ENCODE results near the gene MYL7.

The MYL7 gene

GRCh38 chr7:44148961-44149536 is 7.9 kb upstream of the MYL7 start:
- Histone ChIP-seq H3K36me3 (ENCODE audit: control insufficient read depth, insufficient read depth, low read length) (no peaks in the 10 kb centered on the region), H3K27me3 (ENCODE audit: control insufficient read depth, insufficient read depth, low read length) (peaks cover 25% of the 10 kb centered on the region), H3K9me3 (ENCODE audit: control insufficient read depth, insufficient read depth, low read length) (no peaks in the 10 kb centered on the region), H3K9ac (ENCODE audit: low read depth, low read length) (no peak overlapping the region), H3K27ac (ENCODE audit: low read depth, low read length) (no peak overlapping the region), H3K4me3 (ENCODE audit: low read depth, low read length) (no peak overlapping the region), H3K4me1 (ENCODE audit: control insufficient read depth, insufficient read depth, low read length) (peaks cover 10% of the 10 kb centered on the region; the same call in 1 of the 2 replicates)

- Histone ChIP-seq H3K27me3 (ENCODE audit: control insufficient read depth, insufficient read depth, low read length) (peaks cover 27% of the 10 kb centered on the region), H3K27ac (ENCODE audit: low read depth, low read length) (no peak overlapping the region), H3K36me3 (ENCODE audit: control insufficient read depth, insufficient read depth, low read length) (no peaks in the 10 kb centered on the region), H3K4me1 (ENCODE audit: control insufficient read depth, insufficient read depth, low read length) (peaks cover 10% of the 10 kb centered on the region; the same call in 1 of the 2 replicates), H3K4me3 (ENCODE audit: low read depth, low read length) (no peak overlapping the region), H3K9ac (ENCODE audit: low read depth, low read length) (no peak overlapping the region), H3K9me3 (ENCODE audit: control insufficient read depth, insufficient read depth, low read length) (no peaks in the 10 kb centered on the region)
Observed at GRCh38 chr7:44148166-44148565, 7.0 kb upstream of the MYL7 start.

- peaks cover 10% of the 10 kb centered on the region; the same call in 1 of the 2 replicates for H3K4me1 ChIP-seq (ENCODE audit: control insufficient read depth, insufficient read depth, low read length)
- H3K9me3 ChIP-seq (ENCODE audit: control insufficient read depth, insufficient read depth, low read length) = no peaks in the 10 kb centered on the region
- H3K36me3 ChIP-seq (ENCODE audit: control insufficient read depth, insufficient read depth, low read length) = no peaks in the 10 kb centered on the region
- H3K4me3 ChIP-seq (ENCODE audit: low read depth, low read length) = no peak overlapping the region
- peaks cover 27% of the 10 kb centered on the region for H3K27me3 ChIP-seq (ENCODE audit: control insufficient read depth, insufficient read depth, low read length)
- H3K27ac ChIP-seq (ENCODE audit: low read depth, low read length) = no peak overlapping the region
- H3K9ac ChIP-seq (ENCODE audit: low read depth, low read length) = no peak overlapping the region
Observed at GRCh38 chr7:44147026-44147991, 6.2 kb upstream of the MYL7 start.

GRCh38 chr7:44145969-44146911 is 5.1 kb upstream of the MYL7 start:
- Histone ChIP-seq H3K4me3 (ENCODE audit: low read depth, low read length) (peak overlapping the region; percentile 64), H3K9ac (ENCODE audit: low read depth, low read length) (no peak overlapping the region), H3K4me1 (ENCODE audit: control insufficient read depth, insufficient read depth, low read length) (peaks cover 10% of the 10 kb centered on the region; the same call in 1 of the 2 replicates)

GRCh38 chr7:44145479-44145968 is 4.4 kb upstream of the MYL7 start:
- Histone ChIP-seq H3K4me3 (ENCODE audit: low read depth, low read length) (peak overlapping the region; percentile 64), H3K9ac (ENCODE audit: low read depth, low read length) (no peak overlapping the region), H3K4me1 (ENCODE audit: control insufficient read depth, insufficient read depth, low read length) (peaks cover 10% of the 10 kb centered on the region; the same call in 1 of the 2 replicates), H3K27ac (ENCODE audit: low read depth, low read length) (no peak overlapping the region), H3K27me3 (ENCODE audit: control insufficient read depth, insufficient read depth, low read length) (peaks cover 27% of the 10 kb centered on the region), H3K36me3 (ENCODE audit: control insufficient read depth, insufficient read depth, low read length) (no peaks in the 10 kb centered on the region), H3K9me3 (ENCODE audit: control insufficient read depth, insufficient read depth, low read length) (no peaks in the 10 kb centered on the region)

More at GRCh38 chr7:44145969-44146911, 5.1 kb upstream of the MYL7 start:
- H3K27ac ChIP-seq (ENCODE audit: low read depth, low read length) = no peak overlapping the region
- no peaks in the 10 kb centered on the region for H3K36me3 ChIP-seq (ENCODE audit: control insufficient read depth, insufficient read depth, low read length)
- peaks cover 27% of the 10 kb centered on the region for H3K27me3 ChIP-seq (ENCODE audit: control insufficient read depth, insufficient read depth, low read length)
- H3K9me3 ChIP-seq (ENCODE audit: control insufficient read depth, insufficient read depth, low read length) = no peaks in the 10 kb centered on the region

DNA sequence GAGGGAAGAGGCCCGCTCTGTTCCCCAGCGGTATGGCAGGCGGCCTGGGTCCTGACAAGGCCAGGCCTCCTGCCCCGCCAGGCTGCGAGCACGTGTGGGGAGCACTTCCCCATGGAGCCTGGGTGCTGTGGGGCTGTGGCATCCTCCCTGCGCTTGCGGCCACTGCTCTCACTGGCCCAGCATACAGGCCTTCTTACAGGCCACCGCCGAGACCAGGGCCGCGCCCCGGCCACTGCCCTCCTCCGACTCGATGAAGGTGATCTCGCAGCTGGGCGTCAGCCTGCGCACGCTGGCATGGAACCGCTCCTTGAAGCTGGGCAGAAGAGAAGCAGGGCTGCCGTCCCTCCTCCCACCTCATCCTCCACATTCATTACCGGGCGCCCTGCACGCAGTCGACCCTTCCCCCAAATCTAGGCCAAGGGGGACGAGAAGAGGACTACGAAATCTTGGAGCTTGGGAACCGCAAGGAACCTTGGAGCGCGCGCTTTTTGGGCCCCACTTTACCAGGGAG is 3.9 kb upstream of the MYL7 start:
- no peak overlapping the region for H3K9ac ChIP-seq (ENCODE audit: low read depth, low read length)
- peak overlapping the region; percentile 64 for H3K4me3 ChIP-seq (ENCODE audit: low read depth, low read length)
- peaks cover 10% of the 10 kb centered on the region; the same call in 1 of the 2 replicates for H3K4me1 ChIP-seq (ENCODE audit: control insufficient read depth, insufficient read depth, low read length)
- peaks cover 27% of the 10 kb centered on the region for H3K27me3 ChIP-seq (ENCODE audit: control insufficient read depth, insufficient read depth, low read length)
- H3K27ac ChIP-seq (ENCODE audit: low read depth, low read length) = no peak overlapping the region
- H3K9me3 ChIP-seq (ENCODE audit: control insufficient read depth, insufficient read depth, low read length) = no peaks in the 10 kb centered on the region
- H3K36me3 ChIP-seq (ENCODE audit: control insufficient read depth, insufficient read depth, low read length) = no peaks in the 10 kb centered on the region

DNA sequence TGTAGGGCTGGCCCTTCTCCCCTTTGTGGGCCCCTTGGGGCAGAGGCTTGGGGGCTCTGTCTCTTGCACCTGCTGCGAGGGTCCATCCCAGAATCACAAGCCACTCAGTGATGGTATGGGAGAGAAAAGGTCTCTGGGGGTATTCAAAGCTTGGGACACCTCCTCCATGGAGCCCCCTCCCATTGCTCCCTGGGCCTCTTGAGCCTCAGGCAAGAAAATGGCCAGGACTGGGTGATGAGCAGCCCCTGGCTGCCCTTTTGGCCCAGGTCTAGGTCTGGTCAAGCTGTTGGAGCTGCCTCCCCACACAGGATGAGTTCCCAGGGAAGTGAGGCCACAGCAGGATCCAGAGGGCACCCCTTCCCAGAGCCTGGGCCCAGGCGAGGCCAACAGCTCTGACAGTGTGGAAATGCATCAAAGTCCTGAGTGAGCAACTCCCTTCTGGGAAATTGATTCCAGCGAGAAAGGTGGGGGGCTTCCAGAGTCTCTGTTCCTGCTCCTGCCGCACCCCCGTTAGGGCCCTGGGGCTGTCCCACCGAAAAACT is 3.4 kb upstream of the MYL7 start:
- Histone ChIP-seq H3K4me1 (ENCODE audit: control insufficient read depth, insufficient read depth, low read length) (peaks cover 10% of the 10 kb centered on the region; the same call in 1 of the 2 replicates), H3K9me3 (ENCODE audit: control insufficient read depth, insufficient read depth, low read length) (no peaks in the 10 kb centered on the region), H3K36me3 (ENCODE audit: control insufficient read depth, insufficient read depth, low read length) (no peaks in the 10 kb centered on the region), H3K27ac (ENCODE audit: low read depth, low read length) (no peak overlapping the region), H3K4me3 (ENCODE audit: low read depth, low read length) (no peak overlapping the region), H3K9ac (ENCODE audit: low read depth, low read length) (no peak overlapping the region), H3K27me3 (ENCODE audit: control insufficient read depth, insufficient read depth, low read length) (peaks cover 27% of the 10 kb centered on the region)

- no peak overlapping the region for H3K9ac ChIP-seq (ENCODE audit: low read depth, low read length)
- no peak overlapping the region for H3K4me3 ChIP-seq (ENCODE audit: low read depth, low read length)
- H3K36me3 ChIP-seq (ENCODE audit: control insufficient read depth, insufficient read depth, low read length) = no peaks in the 10 kb centered on the region
- H3K27ac ChIP-seq (ENCODE audit: low read depth, low read length) = no peak overlapping the region
- peaks cover 10% of the 10 kb centered on the region; the same call in 1 of the 2 replicates for H3K4me1 ChIP-seq (ENCODE audit: control insufficient read depth, insufficient read depth, low read length)
- H3K27me3 ChIP-seq (ENCODE audit: control insufficient read depth, insufficient read depth, low read length) = peaks cover 27% of the 10 kb centered on the region
- no peaks in the 10 kb centered on the region for H3K9me3 ChIP-seq (ENCODE audit: control insufficient read depth, insufficient read depth, low read length)
Observed at GRCh38 chr7:44143646-44144250, 2.6 kb upstream of the MYL7 start.

- Histone ChIP-seq H3K27ac (ENCODE audit: low read depth, low read length) (no peak overlapping the region), H3K9ac (ENCODE audit: low read depth, low read length) (no peak overlapping the region), H3K9me3 (ENCODE audit: control insufficient read depth, insufficient read depth, low read length) (no peaks in the 10 kb centered on the region), H3K27me3 (ENCODE audit: control insufficient read depth, insufficient read depth, low read length) (peaks cover 27% of the 10 kb centered on the region), H3K4me3 (ENCODE audit: low read depth, low read length) (no peak overlapping the region), H3K4me1 (ENCODE audit: control insufficient read depth, insufficient read depth, low read length) (peaks cover 5% of the 10 kb centered on the region; the same call in 1 of the 2 replicates), H3K36me3 (ENCODE audit: control insufficient read depth, insufficient read depth, low read length) (no peaks in the 10 kb centered on the region)
Observed at GRCh38 chr7:44142028-44142427, 896 bp upstream of the MYL7 start.

DNA sequence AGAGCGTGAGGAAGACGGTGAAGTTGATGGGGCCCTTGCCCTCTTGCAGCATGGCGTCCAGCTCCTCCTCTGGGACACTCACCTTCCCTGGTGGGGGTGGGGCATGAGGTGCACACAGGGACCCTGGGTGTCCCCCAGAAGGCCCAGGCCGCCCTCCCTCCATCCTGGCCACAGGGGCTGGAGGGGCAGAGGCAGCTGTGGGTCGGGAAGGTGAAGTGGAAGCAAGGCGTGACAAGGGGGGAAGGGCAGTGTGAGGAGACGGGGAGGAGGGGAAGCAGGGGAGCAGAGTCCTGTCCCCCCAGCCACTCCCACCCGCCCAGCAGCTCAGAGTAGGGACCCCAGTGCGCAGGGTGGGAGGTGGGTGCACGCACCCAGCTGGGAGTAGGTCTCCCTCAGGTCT is 791 bp downstream of the MYL7 start:
- Histone ChIP-seq H3K27me3 (ENCODE audit: control insufficient read depth, insufficient read depth, low read length) (peaks cover 16% of the 10 kb centered on the region), H3K9me3 (ENCODE audit: control insufficient read depth, insufficient read depth, low read length) (no peaks in the 10 kb centered on the region), H3K27ac (ENCODE audit: low read depth, low read length) (no peak overlapping the region), H3K36me3 (ENCODE audit: control insufficient read depth, insufficient read depth, low read length) (no peaks in the 10 kb centered on the region), H3K4me1 (ENCODE audit: control insufficient read depth, insufficient read depth, low read length) (no peaks in the 10 kb centered on the region), H3K9ac (ENCODE audit: low read depth, low read length) (no peak overlapping the region), H3K4me3 (ENCODE audit: low read depth, low read length) (no peak overlapping the region)

All from HUES48 (cell line).